ENCODE data around the gene MAGEA10. TPM values are rescaled to one million over a fixed set of nuclear protein-coding genes. Genes with fewer than 3 reads are reported as not detected.

Gene MAGEA10
- total RNA-seq, 1 donor from 2014 or later, result not detected

- no peak overlapping the region for H3K9ac ChIP-seq
- Mint-ChIP-seq H3K4me3 (no peak overlapping the region), H3K36me3 (no peaks in the 10 kb centered on the region), H3K9me3 (peaks cover 11% of the 10 kb centered on the region), H3K4me1 (no peaks in the 10 kb centered on the region), H3K27me3 (ENCODE audit: insufficient read depth, low read depth) (peaks cover 2% of the 10 kb centered on the region), H3K27ac (no peak overlapping the region)
- no peak overlapping the region for H3K4me2 ChIP-seq
- H3K36me3 ChIP-seq, result no peaks in the 10 kb centered on the region
- no peak overlapping the region for H3K27ac ChIP-seq
- no peak for DNase-seq (ENCODE audit: low spot score)
- H3F3A ChIP-seq (ENCODE audit: low read depth), result no peaks in the 10 kb centered on the region
- H4K20me1 ChIP-seq (ENCODE audit: low read depth), result no peaks in the 10 kb centered on the region
- TF ChIP-seq CTCF (IDR thresholded peaks at IDR 0.05) (no peak), EZH2 (IDR thresholded peaks at IDR 0.05) (no peak), EZH2phosphoT487 (IDR thresholded peaks at IDR 0.05) (no peak)
- no peaks in the 10 kb centered on the region for H3K9me3 ChIP-seq (ENCODE audit: low read depth)
- H3K4me1 ChIP-seq, result no peaks in the 10 kb centered on the region
- H3K4me3 ChIP-seq, result no peak overlapping the region
- H2AFZ ChIP-seq (replicated peaks), result no peak overlapping the region
- no peaks in the 10 kb centered on the region for H3K79me2 ChIP-seq (ENCODE audit: low read depth)
- no peaks in the 10 kb centered on the region for H3K27me3 ChIP-seq
Observed at GRCh38 chrX:152170621-152171020, 32.2 kb upstream of the MAGEA10 start.

GRCh38 chrX:152165033-152165743 is 26.8 kb upstream of the MAGEA10 start:
- no peaks in the 10 kb centered on the region for H3K27me3 Mint-ChIP-seq (ENCODE audit: insufficient read depth, low read depth)
- H3K9ac ChIP-seq, result no peak overlapping the region
- H3K4me2 ChIP-seq, result no peak overlapping the region
- peaks cover 5% of the 10 kb centered on the region for H3K9me3 Mint-ChIP-seq
- H3K36me3 Mint-ChIP-seq, result no peaks in the 10 kb centered on the region
- no peak overlapping the region for H3K27ac Mint-ChIP-seq
- H3K9me3 ChIP-seq (ENCODE audit: low read depth), result no peaks in the 10 kb centered on the region
- no peak for TF ChIP-seq EZH2phosphoT487 (IDR thresholded peaks at IDR 0.05)
- no peak for TF ChIP-seq CTCF (IDR thresholded peaks at IDR 0.05)
- no peak for TF ChIP-seq EZH2 (IDR thresholded peaks at IDR 0.05)
- H3K4me1 ChIP-seq, result no peaks in the 10 kb centered on the region
- H3K4me3 ChIP-seq, result no peak overlapping the region
- no peak for DNase-seq (ENCODE audit: low spot score)
- no peaks in the 10 kb centered on the region for H3K27me3 ChIP-seq
- no peaks in the 10 kb centered on the region for H3K36me3 ChIP-seq
- H3F3A ChIP-seq (ENCODE audit: low read depth), result no peaks in the 10 kb centered on the region
- H4K20me1 ChIP-seq (ENCODE audit: low read depth), result no peaks in the 10 kb centered on the region
- H3K27ac ChIP-seq, result no peak overlapping the region
- no peak overlapping the region for H3K4me3 Mint-ChIP-seq
- no peaks in the 10 kb centered on the region for H3K79me2 ChIP-seq (ENCODE audit: low read depth)
- H3K4me1 Mint-ChIP-seq, result no peaks in the 10 kb centered on the region
- no peak overlapping the region for H2AFZ ChIP-seq (replicated peaks)

GRCh38 chrX:152157042-152157441 is 18.7 kb upstream of the MAGEA10 start:
- no peak for TF ChIP-seq CTCF (IDR thresholded peaks at IDR 0.05)
- TF ChIP-seq EZH2 (IDR thresholded peaks at IDR 0.05), result no peak
- no peak for TF ChIP-seq EZH2phosphoT487 (IDR thresholded peaks at IDR 0.05)
- H3K4me2 ChIP-seq, result no peak overlapping the region
- no peaks in the 10 kb centered on the region for H4K20me1 ChIP-seq (ENCODE audit: low read depth)
- no peak overlapping the region for H3K27ac Mint-ChIP-seq
- H3K4me3 ChIP-seq, result no peak overlapping the region
- no peaks in the 10 kb centered on the region for H3K4me1 ChIP-seq
- no peak overlapping the region for H2AFZ ChIP-seq (replicated peaks)
- no peaks in the 10 kb centered on the region for H3K9me3 ChIP-seq (ENCODE audit: low read depth)
- no peak overlapping the region for H3K9ac ChIP-seq
- peak; percentile 2 for DNase-seq (ENCODE audit: low spot score)
- H3K9me3 Mint-ChIP-seq, result no peaks in the 10 kb centered on the region
- H3F3A ChIP-seq (ENCODE audit: low read depth), result no peaks in the 10 kb centered on the region
- no peaks in the 10 kb centered on the region for H3K27me3 Mint-ChIP-seq (ENCODE audit: insufficient read depth, low read depth)
- no peaks in the 10 kb centered on the region for H3K36me3 ChIP-seq
- H3K27me3 ChIP-seq, result no peaks in the 10 kb centered on the region
- no peak overlapping the region for H3K27ac ChIP-seq
- no peaks in the 10 kb centered on the region for H3K79me2 ChIP-seq (ENCODE audit: low read depth)
- H3K4me3 Mint-ChIP-seq, result no peak overlapping the region
- H3K36me3 Mint-ChIP-seq, result no peaks in the 10 kb centered on the region
- H3K4me1 Mint-ChIP-seq, result peaks cover 9% of the 10 kb centered on the region

All from neural progenitor cell (in vitro differentiated cells).